Suprapubic skin (tissue), 4 donors: ENCODE measurements around the gene AGMAT. TPM values are rescaled to one million over a fixed set of nuclear protein-coding genes. Genes with fewer than 3 reads are reported as not detected.

Source experiments
- DNase-seq, 2 donors: peaks; one replicate each; pipeline ENCODE4 v3.0.0-alpha.2; 2019; ENCODE audit warnings: low spot score in 2 of 2
- H3K27ac ChIP-seq: fragments of 200-600 bp; sonication (generic); one replicate; pipeline ENCODE4 v1.5.1; 2019
- H3K27me3 ChIP-seq: fragments of 200-600 bp; sonication (generic); one replicate; pipeline ENCODE4 v1.5.1; 2019
- H3K36me3 ChIP-seq: fragments of 200-600 bp; sonication (generic); one replicate; pipeline ENCODE4 v1.5.1; 2019
- H3K4me1 ChIP-seq: fragments of 200-600 bp; sonication (generic); one replicate; pipeline ENCODE4 v1.5.1; 2019
- H3K4me3 ChIP-seq: fragments of 200-600 bp; sonication (generic); one replicate; pipeline ENCODE4 v1.5.1; 2019; ENCODE audit warnings: mild to moderate bottlenecking
- H3K9me3 ChIP-seq: fragments of 200-600 bp; sonication (generic); one replicate; pipeline ENCODE4 v1.5.1; 2019
- CTCF ChIP-seq, 2 donors: fragments of 200-600 bp in 1 of 2; fragments of 450-650 bp in 1 of 2; sonication (generic) in 1 of 2; IDR thresholded peaks; one replicate each; pipeline ENCODE4 v1.5.1; 2016 to 2019; ENCODE audit warnings: antibody characterized with exemption in 2 of 2, mild to moderate bottlenecking in 1 of 2, moderate library complexity in 1 of 2
- EP300 ChIP-seq: sonication (generic); formaldehyde crosslinking; IDR thresholded peaks from one replicate; pipeline ENCODE4 v1.6.1; 2017; ENCODE audit warnings: antibody characterized with exemption
- POLR2A ChIP-seq, 2 donors: fragments of 450-650 bp; IDR thresholded peaks; one replicate each; pipeline ENCODE4 v1.6.1; 2017; ENCODE audit warnings: antibody characterized with exemption in 2 of 2, mild to moderate bottlenecking in 2 of 2, moderate library complexity in 2 of 2
- POLR2AphosphoS5 ChIP-seq, 3 donors: sonication (generic); formaldehyde crosslinking; IDR thresholded peaks; one replicate each; pipeline ENCODE4 v1.6.1; 2017; ENCODE audit warnings: antibody characterized with exemption in 3 of 3
- WGBS: methylation state at CpG from one replicate; pipeline ENCODE4 v1.1.5; 2018; 5-methylcytosine and 5-hydroxymethylcytosine counted together
- total RNA-seq, 4 donors: library from RNA; depleted of rRNA; stranded (reverse); fragments of >200 nt; gene quantifications; one replicate each; pipeline ENCODE4 v1.1.0, GENCODE V29; 2016

The AGMAT gene
- total RNA-seq, 4 donors from 2014 or later = 0.72 TPM; not detected in 3

DNA sequence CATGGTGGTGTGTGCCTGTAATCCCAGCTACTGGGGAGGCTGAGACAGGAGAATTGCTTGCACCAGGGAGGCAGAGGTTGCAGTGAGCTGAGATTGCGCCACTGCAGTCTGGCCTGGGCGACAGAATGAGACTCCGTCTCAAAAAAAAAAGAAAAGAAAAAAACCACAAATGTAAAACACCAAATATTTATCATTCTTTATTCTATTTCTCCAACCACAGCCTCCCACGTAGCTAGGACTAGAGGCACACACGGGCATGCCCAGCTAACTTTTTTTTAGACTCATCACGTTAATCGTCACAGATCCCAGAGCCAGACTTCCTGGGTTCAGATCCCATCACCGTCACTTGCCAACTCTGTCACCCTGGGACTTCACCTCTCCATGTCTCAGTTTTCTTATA lies 44.7 kb downstream of the AGMAT start:
- H3K4me1 ChIP-seq = no peaks in the 10 kb centered on the region
- 86% methylated on average over 8 of the region's 8 CpGs for WGBS
- no peak for DNase-seq
- H3K9me3 ChIP-seq = no peaks in the 10 kb centered on the region
- peaks cover 89% of the 10 kb centered on the region for H3K36me3 ChIP-seq
- no peak overlapping the region for H3K27ac ChIP-seq
- TF ChIP-seq POLR2A (IDR thresholded peaks at IDR 0.05) (no peak), EP300 (no peak), POLR2AphosphoS5 (IDR thresholded peaks at IDR 0.05) (no peak), CTCF (IDR thresholded peaks at IDR 0.05) (no peak)
- no peaks in the 10 kb centered on the region for H3K27me3 ChIP-seq
- no peak overlapping the region for H3K4me3 ChIP-seq

- DNase-seq = no peak
- Histone ChIP-seq H3K36me3 (peaks cover 90% of the 10 kb centered on the region), H3K27me3 (no peaks in the 10 kb centered on the region), H3K27ac (no peak overlapping the region), H3K4me1 (no peaks in the 10 kb centered on the region), H3K4me3 (no peak overlapping the region), H3K9me3 (no peaks in the 10 kb centered on the region)
- 67% methylated on average over 6 of the region's 6 CpGs for WGBS
- no peak for TF ChIP-seq POLR2A (IDR thresholded peaks at IDR 0.05)
- no peak for TF ChIP-seq EP300
- TF ChIP-seq CTCF (IDR thresholded peaks at IDR 0.05) = no peak
- no peak for TF ChIP-seq POLR2AphosphoS5 (IDR thresholded peaks at IDR 0.05)
Measured at GRCh38 chr1:15538771-15539170, 46.1 kb downstream of the AGMAT start.

- TF ChIP-seq EP300 = no peak
- TF ChIP-seq POLR2A (IDR thresholded peaks at IDR 0.05) = no peak
- TF ChIP-seq CTCF (IDR thresholded peaks at IDR 0.05) = no peak
- no peak for TF ChIP-seq POLR2AphosphoS5 (IDR thresholded peaks at IDR 0.05)
- peaks cover 10% of the 10 kb centered on the region for H3K4me1 ChIP-seq
- peaks cover 30% of the 10 kb centered on the region for H3K36me3 ChIP-seq
- no peaks in the 10 kb centered on the region for H3K9me3 ChIP-seq
- H3K27me3 ChIP-seq = no peaks in the 10 kb centered on the region
- H3K27ac ChIP-seq = no peak overlapping the region
- WGBS = 74% methylated on average over 2 of the region's 2 CpGs
- DNase-seq = no peak
- H3K4me3 ChIP-seq = no peak overlapping the region
Measured at GRCh38 chr1:15531682-15532081, 53.2 kb downstream of the AGMAT start.

DNA sequence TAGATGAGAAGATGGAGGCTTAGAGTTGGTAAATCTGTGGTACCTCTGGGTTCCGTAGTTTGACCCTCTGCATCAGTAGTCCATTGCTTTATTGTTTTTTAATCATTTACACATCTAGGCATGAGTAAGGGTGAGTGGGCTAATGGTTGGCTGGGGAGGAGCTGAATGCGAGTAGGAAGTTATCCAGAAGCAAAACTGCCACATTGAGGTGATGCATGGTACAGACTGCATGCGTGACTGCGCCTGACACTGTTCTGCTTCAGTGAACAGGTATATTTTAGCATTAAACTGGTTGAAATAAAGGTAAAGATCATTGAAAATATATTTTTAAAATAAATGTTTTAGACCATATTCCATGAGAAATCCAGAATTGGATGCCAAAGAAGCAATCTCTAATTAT lies 53.8 kb downstream of the AGMAT start:
- TF ChIP-seq CTCF (IDR thresholded peaks at IDR 0.05) (no peak), POLR2AphosphoS5 (IDR thresholded peaks at IDR 0.05) (no peak), POLR2A (IDR thresholded peaks at IDR 0.05) (no peak), EP300 (no peak)
- 93% methylated on average over 4 of the region's 4 CpGs for WGBS
- Histone ChIP-seq H3K36me3 (peaks cover 23% of the 10 kb centered on the region), H3K9me3 (no peaks in the 10 kb centered on the region), H3K27me3 (no peaks in the 10 kb centered on the region), H3K4me3 (no peak overlapping the region), H3K27ac (no peak overlapping the region), H3K4me1 (peaks cover 14% of the 10 kb centered on the region)
- no peak for DNase-seq

DNA sequence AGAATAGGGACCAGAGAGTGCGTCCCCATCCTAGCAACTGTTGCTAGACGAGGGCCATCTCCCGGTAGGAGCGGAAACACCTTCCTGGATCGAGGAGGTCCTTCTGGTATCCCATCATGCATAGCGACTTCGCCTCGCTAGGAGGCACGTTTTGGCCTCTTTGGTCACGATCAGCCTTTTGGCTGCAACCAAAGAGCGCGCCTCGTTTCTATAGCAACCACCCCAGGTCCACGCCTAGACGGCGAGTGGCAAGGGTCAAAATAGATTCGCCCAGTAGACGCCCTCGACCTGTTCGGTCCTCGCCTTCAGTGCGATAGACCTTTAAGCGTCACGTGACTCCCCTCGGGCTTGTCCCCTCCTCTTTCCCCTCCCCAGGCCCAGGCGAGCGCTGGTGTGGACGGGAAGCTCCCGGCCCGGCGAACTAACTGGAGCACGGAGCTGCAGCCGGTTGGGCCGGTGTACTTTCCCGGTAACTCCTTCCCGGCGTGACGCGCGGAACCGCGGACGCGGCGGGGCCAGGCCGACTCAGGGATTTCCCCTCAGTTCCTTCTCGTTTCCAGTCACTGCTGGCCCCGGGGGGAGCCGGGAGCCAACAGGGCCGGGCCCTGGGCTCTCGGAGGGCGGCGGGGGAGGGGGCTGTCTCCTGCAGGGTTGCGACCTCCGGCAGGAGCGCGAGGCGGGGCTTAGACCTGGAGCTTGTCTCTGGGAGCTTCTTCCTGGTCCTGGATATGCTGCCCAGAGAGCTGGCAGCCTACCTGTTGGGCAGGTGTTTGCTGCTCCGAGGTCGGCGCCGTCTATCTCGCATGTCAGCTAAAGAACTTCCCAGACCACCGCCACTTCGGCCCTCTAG lies 58.1 kb downstream of the AGMAT start, which contains the start of gene DNAJC16:
TSS of gene DNAJC16 (plus strand) at position 359 of the 850 bp plus-strand sequence. CDS start 2,258 bp downstream, outside the sequence.
- Histone ChIP-seq H3K9me3 (no peaks in the 10 kb centered on the region), H3K4me3 (peak within 1 kb of the TSS; percentile 75), H3K36me3 (no peaks in the 10 kb centered on the region), H3K27me3 (no peaks in the 10 kb centered on the region), H3K27ac (peak within 1 kb of the TSS; percentile 94), H3K4me1 (peaks cover 30% of the 10 kb centered on the region)
- TF ChIP-seq EP300 (peak; percentile 74), POLR2AphosphoS5 (IDR thresholded peaks at IDR 0.05) (peak; percentile 54 to 98 (median 97)), CTCF (IDR thresholded peaks at IDR 0.05) (peak in 1 of 2 donors; percentile 27), POLR2A (IDR thresholded peaks at IDR 0.05) (peak; percentile 29 to 58)
- WGBS = 0% methylated on average over 32 of the region's 65 CpGs
- peak; percentile 99 for DNase-seq
